ENCODE results near the gene CYP2J2.
"Not testable (repeated sequence)": the region's sequence is repeated elsewhere in the genome, so short reads cannot be mapped to it uniquely, and the experiment has no call there.

- TF ChIP-seq CTCF, POLR2A (IDR thresholded peaks at IDR 0.05): not testable (repeated sequence)
Observed at GRCh38 chr1:59855297-59855696, 71.3 kb downstream of the CYP2J2 start.
